NCI-H748 (cell line): ENCODE data around the gene RHOBTB1.

Experiments used
- DNase-seq: peaks from one replicate; lab custom pipeline; 2025; ENCODE audit not compliant: unreplicated experiment; lab: John Stamatoyannopoulos, UW

Gene RHOBTB1

DNA sequence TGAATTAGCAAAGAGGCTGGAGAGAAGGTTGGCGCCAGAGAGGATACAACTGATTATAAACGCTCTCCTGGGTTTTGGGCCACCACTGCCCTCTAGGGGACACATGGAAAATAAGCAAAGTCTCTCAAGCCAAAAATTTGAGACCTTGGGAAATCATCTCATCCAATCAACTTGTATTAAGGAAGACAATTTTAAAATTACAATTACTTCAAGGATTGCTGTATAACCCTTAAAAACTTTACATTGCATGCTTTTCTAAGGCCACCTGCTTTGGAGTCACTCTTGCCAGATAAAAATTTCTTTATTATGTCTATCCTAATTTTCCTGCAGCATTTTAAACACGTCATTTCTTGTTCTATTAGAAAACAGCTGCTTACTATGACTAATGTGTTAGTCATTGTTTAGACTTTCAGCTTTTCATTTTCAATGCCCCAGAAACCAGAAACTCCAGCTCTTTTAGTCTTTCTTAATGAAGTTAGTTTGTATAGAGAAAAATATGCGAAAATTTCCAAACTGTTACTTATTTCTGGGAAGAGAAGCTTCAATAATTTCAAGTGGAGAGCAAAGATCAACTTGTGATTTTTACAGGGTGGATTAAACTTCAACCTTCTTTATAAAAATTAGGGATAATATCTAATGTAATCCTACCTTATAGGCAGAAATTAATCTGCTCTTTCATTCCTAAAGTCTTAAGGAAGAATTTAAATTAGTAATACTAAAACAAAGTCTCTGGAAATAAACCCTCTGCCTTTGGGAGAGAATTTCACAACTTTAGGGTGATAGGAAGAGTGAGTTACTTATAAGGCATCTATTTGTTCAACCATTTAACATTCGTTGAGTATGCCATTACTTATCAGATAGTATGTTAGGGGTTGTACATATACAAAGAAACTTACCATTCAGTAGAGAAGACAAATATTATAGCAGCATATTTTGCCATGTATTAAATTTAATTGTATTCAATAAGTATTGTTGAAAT, 20.6 kb upstream of the RHOBTB1 start:
- peak; percentile 62 for DNase-seq

DNA sequence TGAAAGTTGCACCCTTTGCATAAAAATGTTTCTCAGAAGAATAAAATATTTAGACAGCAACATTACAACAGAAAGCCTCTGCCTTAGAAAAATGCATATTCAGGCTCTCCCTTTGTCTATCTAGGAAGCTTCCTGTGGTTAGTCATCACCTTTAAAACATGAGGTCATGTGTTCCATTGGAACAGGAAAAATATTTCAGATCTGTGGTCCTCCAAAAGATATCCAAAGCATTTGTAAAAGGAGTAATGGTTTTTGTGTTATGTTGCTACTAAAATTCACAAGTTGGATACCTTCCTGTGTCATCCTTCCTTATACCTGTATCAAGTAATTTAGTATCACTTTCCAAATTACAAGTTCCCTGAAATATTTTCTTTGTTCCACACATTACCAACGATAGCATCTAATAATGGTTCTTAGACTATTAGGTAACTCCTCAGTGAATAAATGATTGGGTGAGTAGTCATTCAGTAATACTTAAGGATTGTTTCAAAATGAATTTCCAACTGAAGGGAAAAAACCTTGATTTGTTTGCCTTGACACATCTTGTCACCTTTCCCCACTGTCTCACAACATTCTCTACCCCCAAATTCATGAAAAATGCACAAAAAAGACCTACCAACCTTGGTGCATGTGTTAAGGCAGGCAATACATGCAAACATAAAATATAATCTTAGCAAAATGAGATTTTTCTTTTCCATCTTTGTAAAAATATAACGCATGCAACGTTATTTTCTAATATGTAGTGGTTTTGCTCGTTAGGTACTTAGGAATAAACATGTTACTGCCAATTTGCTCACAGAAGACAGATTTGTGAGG, 19.7 kb upstream of the RHOBTB1 start:
- no peak for DNase-seq

DNA sequence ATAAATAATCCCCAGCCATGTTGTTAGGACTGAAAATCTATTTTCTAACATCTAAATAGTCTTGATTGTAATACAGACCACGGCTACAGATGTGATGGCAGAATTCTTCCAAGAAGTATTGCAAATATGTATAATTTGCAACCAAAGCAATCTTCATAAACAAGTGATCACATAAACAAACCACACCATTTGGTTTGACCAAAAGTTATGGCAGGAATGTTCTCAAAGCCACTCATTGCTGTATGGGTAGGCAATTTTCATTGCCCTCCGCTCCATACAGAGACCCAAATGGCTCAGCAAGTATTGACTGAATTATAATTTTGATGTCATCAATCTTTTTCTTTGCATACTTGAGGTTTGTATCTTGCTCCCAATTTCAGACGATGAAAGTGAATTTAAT, 19.0 kb upstream of the RHOBTB1 start:
- no peak for DNase-seq

DNA sequence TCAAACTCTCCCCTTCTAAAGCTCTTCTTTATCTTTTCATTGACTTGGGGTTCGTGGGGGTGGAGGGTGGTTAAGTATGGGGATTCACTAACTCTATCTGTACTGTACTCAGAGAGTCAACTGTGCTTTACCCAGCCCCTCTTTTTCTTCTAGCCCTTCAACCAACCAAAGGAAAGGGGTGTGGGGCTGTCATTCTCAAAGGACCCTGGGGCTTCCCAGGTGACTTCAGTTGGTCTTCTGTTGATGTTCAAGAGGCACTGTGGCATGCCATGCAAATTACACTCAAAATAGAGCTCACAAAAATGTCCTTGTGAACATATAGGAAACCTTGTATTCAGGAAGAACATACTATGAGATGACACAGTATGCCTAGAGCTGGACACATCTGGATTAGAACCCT, 16.9 kb upstream of the RHOBTB1 start:
- DNase-seq, result no peak

DNA sequence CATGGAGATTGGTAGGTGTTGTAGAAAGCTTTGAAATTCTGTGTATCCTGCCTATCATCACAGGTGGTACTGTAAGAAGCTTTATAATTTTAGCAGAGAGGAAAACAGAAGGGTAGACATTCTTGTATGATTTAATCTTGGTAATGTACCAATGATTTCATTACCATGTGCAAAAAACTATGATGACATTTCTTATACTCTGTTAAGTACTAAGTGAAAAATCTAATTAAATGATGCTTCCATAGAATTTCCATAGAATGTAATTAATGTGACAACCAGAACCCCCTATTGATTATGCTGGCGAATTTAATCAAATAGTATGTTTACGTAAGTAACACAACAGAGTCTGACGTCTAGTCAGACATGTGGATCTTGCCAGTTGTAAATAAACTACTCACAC, 16.0 kb upstream of the RHOBTB1 start:
- DNase-seq, result no peak

DNA sequence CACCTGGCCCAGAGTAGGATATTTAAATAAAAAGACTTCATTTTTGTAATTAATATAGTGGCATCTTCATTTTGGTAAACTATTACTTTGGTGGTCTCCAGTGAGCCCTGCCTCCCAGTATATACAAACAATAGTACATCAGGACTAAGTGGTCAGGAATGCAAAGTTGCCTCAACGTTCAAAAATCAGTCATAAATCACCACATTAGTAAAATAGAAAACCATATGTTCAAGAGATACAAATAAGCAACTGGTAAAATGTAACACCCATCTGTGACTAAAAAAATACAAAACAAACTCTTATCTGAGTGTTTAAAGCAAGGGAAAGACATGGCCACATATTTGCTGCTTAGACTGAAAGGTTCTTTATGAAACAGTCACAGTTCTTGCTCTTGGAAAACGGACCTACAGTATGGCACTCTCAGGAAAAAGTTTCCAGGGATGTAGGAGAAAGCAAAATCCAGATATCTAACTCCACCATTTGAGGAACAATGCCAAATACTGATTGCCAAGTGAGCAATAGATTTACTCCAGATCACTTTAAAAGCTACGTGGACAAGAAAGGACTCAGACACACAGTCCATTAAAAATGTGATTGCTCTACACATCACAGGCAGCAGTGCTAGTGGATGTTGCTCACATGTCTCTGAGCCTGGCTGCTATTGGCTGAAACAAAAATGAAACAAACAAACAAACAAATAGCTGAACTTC, 15.1 kb upstream of the RHOBTB1 start:
- no peak for DNase-seq

DNA sequence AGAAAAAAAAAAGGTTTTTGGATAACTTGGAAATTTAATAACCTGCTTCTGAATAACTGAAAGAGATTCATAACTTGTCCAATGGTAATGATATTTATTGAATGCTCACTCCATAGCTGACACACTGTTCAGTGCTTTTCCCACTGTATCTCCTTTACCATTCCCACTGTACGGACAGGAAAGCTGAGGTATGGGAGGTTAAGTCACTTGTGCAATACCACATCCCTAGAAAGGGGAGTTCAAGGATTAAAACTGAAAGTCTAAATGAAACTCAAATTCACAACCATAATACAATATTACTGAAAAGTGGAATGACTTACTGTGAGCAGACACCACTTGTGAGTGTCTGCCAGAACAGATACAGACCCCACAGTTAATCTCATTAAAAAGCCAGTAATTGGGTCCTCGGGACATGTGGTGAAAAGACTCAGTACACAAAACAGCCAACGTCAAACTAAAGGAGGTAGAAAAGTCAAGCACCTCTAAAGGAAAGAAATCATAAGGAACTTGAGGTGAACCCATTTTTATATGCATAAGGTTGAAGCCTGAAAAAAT, 13.8 kb upstream of the RHOBTB1 start:
- DNase-seq, result no peak

DNA sequence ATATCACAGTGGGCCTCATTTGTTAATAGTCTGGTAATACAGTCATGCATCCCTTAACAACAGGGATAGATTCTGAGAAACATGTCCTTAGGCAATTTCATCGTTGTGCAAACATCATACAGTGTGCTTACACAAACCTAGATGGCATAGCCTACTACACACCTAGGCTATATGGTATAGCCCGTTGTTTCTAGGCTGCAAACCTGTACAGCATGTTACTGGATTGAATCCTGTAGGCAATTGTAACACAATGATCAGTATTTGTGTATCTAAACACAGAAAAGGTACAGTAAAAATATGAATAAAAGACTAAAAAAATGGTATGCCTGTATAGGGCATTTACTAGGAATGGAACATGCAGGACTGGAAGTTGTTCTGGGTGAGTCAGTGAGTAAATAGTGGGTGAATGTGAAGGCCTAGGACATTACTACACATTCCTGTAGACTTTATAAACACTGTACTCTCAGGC, 12.0 kb upstream of the RHOBTB1 start:
- peak; percentile 28 for DNase-seq

DNA sequence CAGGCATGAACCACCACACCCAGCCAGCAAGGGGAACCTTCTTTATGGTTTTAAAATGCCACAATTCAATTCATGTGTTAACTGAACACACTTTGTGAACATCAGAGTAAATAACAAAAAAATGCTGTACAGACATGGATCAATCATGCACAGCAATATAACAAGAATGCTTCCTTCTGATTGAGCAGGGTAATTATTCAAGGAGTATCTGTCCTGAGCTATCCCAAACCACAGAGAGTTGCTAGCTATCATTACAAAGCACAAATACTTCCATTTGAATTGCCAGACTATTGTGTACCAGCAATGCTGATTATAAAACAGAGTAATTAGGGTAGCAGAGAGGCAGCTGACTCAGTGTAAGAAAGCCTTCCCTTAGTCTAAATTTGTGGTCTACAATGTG, 11.3 kb upstream of the RHOBTB1 start:
- peak; percentile 4 for DNase-seq

DNA sequence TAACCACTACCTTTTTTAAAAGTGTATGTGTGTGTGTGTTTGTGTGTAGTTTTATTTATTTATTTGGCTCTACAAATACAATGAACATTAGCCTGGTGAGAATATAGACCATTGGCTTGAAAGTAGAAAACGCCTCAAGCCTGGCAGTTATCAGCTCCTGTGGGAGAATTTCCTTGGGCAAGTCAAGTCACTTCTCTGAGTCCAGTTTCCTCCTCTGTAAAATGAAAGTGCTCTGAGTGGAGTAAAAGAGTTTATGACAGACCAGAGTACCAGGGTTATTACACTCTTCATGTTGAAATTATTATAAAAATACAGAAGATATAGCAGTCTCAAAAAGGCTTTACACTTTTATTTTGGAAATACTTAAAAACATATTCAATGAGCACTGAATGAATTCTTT, 10.1 kb upstream of the RHOBTB1 start:
- DNase-seq, result no peak

DNA sequence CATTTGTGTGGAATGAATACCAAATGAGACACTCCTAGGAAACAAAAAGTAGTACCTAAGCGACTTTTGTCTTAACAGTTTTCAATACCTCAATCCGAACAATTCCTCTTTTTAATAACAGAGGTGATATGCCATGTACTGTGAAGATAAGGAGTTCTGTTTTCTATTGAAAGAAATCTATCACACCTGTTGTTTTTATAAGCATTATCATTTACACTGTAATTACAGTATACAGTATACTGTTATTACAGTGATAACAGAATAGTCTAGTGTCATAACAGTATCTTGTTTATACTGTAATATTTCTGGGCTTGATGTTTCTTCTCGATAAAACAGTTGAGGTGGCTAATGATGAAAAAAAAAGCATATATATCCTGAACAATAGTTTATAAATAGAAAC, 9.4 kb upstream of the RHOBTB1 start:
- peak; percentile 5 for DNase-seq

DNA sequence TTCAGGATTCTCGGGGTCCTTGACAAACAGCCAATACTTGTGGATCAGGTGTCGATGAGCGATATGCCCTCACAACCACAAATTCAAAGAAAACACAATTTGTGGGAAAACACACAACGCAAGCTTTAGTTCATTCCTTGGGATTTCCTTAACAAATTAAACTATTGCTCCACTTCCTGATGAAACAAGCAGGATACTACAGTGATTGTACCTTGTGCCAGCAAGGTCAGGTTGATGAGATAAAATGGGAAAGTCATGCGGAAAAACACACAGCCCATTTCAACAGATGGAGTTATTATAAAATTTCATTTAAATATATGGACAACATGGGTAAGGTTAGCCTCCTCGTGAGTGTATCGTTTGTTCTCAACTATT, 8.8 kb upstream of the RHOBTB1 start:
- no peak for DNase-seq

DNA sequence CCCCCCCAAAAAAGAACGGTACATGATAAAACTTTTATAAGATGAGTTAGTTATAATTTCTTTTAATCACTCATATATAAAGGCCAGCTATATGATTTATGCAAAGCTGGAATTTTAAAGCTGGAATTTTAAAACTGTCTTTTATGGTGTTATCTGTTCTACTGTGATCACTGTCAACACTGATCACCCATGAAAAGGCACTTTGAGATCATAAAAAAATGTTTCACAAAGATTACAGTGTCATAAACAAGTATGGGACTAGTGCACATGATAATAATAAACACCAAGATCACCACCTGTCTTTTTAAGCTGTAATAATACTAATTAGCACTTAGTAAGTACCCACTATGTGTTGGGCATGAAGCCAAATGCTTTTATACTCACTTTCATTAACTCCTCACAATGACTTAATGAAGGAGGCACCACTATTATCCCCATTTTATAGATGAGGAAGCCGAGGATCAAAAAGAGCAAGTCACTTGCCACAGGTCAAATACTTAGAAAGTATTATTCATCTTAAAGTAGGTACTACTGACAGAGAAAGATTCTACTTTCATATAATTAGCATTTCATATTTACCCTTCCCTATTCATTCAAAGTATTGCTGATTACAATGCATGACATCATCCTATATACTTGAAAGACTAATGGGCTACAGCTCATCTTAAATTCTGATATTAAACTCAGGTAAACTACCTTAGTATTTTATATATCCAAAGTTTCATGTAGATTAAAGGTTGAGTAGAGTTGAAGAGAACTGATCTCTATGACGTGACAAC, 8.3 kb upstream of the RHOBTB1 start:
- peak; percentile 57 for DNase-seq

DNA sequence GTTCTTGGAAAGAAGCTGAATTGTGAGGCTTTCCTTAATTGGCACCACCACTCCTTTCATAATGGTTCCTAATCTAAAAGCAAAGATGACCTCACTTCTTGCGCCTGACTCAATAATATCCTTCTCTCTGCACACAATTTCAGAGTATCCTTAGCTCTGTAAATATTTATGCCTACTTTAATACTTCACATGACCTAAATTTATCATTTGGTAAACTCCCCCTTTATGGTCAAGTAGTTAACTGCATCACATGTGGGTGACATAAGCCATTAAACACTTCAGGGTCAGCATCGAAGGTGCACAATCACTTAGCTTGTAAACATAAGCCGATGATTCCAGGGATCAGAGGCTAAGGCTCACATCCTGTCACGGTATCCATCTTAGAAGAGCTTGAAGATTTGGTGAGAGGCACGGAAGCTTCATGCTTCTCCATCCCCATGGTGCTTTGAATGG, 7.3 kb upstream of the RHOBTB1 start:
- DNase-seq, result peak; percentile 79

DNA sequence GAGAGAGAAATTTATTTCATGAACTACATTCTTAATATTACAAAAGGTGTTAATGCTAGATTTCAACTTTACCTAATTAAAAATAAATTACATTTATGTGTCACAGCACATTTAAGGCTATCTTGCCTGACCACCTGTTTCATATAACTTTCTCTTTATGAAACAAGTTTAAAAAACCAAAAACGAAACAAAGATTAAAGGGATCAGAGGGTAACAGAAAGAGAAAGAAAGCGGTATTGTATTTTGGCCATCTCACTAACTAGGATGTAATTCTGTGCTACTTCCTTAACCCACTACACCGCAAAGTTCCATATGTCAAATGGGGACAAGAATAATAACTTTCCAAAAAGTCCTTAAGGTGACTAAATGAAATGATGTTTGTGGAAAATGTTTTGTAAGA, 6.3 kb upstream of the RHOBTB1 start:
- no peak for DNase-seq

DNA sequence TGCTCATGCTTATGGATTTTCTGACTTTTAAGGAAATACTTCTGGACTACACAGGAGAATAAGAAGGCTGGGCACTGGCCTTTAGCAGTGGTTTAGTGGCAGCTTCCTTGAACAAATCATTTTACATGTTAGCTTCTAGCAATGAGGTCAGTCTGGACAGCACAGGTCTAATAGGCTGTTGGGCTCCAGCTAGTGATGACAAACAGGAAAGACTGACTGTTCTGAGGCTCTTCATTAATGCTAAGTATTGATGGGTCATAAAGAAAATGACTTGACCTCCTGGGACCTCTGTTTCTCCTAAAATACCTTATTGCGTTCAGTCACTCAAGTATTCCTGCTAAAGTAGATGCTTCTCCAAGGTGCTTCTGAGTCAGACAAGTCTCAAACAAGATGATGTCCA, 4.9 kb upstream of the RHOBTB1 start:
- DNase-seq, result no peak

DNA sequence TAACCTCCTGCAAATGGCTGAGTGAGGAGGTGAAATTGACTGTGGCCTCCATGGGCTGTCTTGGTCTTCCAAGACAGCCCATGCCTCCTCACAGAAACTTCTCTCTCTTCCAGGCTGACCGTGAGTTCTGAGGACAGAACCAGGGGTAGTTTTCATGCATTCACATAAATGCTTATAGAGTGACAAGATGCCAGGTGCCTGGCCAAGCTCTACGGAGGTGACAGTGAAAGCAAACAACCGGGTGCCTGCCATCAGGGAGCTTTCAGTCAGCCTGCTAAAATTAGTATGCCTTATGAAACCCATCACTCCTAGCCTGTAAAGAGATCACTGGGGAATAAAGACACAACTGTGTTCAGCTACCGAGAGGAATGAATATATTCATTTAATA, 919 bp upstream of the RHOBTB1 start:
- DNase-seq, result no peak

DNA sequence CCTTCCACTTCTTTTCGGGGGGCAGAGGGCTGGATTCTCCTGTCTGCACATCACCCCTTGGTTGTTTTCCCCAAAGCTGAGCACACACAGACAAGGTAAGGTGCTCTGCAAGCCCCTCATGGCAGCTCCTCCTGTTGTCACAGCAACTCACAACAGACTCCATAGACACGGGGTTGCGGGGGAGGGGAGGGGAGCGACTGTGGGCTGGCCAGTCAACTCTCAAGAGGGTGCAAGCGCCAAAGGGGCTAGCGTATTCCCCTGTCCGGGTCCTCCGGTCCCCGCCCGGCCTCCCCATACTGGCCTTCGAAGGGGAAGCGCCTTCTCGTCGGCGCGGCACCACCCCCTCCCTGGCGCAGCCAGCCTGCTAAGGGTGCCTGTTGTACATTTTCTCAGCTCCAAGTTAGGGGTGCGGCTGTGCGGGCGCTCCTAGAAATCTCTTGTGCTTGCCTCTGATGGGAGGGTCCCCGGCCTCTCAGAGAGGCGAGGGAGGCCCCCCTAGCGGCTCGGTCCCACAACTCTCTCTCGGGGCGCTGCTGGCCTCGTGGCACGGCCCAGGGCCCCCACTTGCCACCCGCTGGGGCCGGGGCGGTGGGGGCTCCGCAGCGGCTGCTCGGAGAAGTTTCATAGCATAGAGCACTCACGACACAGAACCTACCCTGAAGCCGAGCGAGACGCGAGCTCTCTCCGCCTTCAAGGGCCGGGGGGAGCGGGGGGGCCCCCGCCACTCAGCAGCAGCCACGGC, 498 bp downstream of the RHOBTB1 start:
- peak; percentile 79 for DNase-seq

DNA sequence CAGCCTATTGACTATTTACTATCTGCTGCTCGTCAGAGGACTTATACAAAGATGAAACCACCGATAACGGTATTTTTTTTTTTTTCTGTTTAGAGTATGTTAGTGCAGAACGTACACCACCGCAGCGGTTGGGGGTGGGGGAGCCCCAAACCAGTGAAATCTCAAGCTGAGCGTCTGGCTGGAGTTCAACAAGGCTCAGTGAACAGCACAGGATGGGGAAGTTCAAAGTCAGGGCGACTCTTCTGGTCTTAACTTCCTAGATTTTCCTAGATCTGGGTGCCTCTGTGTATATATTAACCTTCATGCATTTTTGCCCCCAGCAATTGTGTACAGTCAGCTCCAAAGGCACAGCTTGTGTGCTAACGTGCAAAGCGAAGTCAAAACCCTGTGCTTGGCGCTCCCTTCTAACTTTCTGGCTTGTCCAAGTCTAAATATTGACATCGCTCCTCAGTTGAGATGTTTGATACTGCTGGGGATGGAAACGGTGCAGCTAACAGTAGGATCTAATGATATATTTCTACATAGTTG, 1.1 kb downstream of the RHOBTB1 start:
- DNase-seq, result peak; percentile 34
